SK-N-SH treated with all-trans-retinoic acid at 6 μM for 48 hours (cell line): ENCODE measurements around the gene FCHSD2.

ENCODE experiments used
- ATAC-seq: fragments of 200-7000 bp; cut with Tn5 transposase; 3 replicates; pipeline ENCODE4 v1.9.1; 2020; ENCODE audit warnings: mild to moderate bottlenecking, moderate library complexity
- ARNTL ChIP-seq: fragments of 450-650 bp; formaldehyde crosslinking; IDR thresholded peaks from 2 replicates; pipeline ENCODE4 v1.5.0; 2020; ENCODE audit warnings: low read depth, mild to moderate bottlenecking, moderate library complexity, borderline replicate concordance
- BACH2 ChIP-seq: fragments of 250-450 bp; sonication (Bioruptor Pico); IDR thresholded peaks from 2 replicates; pipeline ENCODE4 v1.9.0; 2021; ENCODE audit warnings: mild to moderate bottlenecking, borderline replicate concordance
- CSDC2 ChIP-seq: fragments of 250-450 bp; sonication (Bioruptor Pico); IDR thresholded peaks from 2 replicates; pipeline ENCODE4 v1.5.0; 2020; ENCODE audit warnings: mild to moderate bottlenecking, moderate library complexity
- ESRRG ChIP-seq: fragments of 250-450 bp; sonication (Bioruptor Pico); IDR thresholded peaks from 2 replicates; pipeline ENCODE4 v1.6.1; 2021; ENCODE audit warnings: mild to moderate bottlenecking
- GLIS3 ChIP-seq: fragments of 250-450 bp; sonication (Bioruptor Pico); IDR thresholded peaks from 2 replicates; pipeline ENCODE4 v1.5.0; 2020; ENCODE audit warnings: mild to moderate bottlenecking, moderate library complexity
- ISL1 ChIP-seq: fragments of 250-450 bp; sonication (Bioruptor Pico); IDR thresholded peaks from 2 replicates; pipeline ENCODE4 v2.1.2; 2022; ENCODE audit warnings: mild to moderate bottlenecking, moderate library complexity
- OSR1 ChIP-seq: fragments of 250-450 bp; sonication (Bioruptor Pico); IDR thresholded peaks from 2 replicates; pipeline ENCODE4 v1.8.0; 2022; ENCODE audit warnings: moderate library complexity, mild to moderate bottlenecking, inconsistent platforms
- POU6F1 ChIP-seq: fragments of 250-450 bp; sonication (Bioruptor Pico); IDR thresholded peaks from 2 replicates; pipeline ENCODE4 v1.8.0; 2021; ENCODE audit warnings: low read depth, mild to moderate bottlenecking, moderate library complexity, borderline replicate concordance
- PPARA ChIP-seq: fragments of 250-450 bp; sonication (Bioruptor Pico); IDR thresholded peaks from 2 replicates; pipeline ENCODE4 v1.5.0; 2020; ENCODE audit warnings: mild to moderate bottlenecking, borderline replicate concordance
- RARB ChIP-seq: fragments of 250-450 bp; sonication (Bioruptor Pico); IDR thresholded peaks from 2 replicates; pipeline ENCODE4 v1.8.0; 2021; ENCODE audit warnings: mild to moderate bottlenecking, moderate library complexity
- SNAI2 ChIP-seq: fragments of 250-450 bp; sonication (Bioruptor Pico); IDR thresholded peaks from 2 replicates; pipeline ENCODE4 v1.5.0; 2020; ENCODE audit warnings: mild to moderate bottlenecking, moderate library complexity
- TCF4 ChIP-seq: fragments of 250-450 bp; sonication (Bioruptor Pico); IDR thresholded peaks from 2 replicates; pipeline ENCODE4 v1.8.0; 2021; ENCODE audit warnings: mild to moderate bottlenecking, moderate library complexity, borderline replicate concordance
- TOX ChIP-seq: fragments of 250-450 bp; sonication (Bioruptor Pico); IDR thresholded peaks from 2 replicates; pipeline ENCODE4 v1.8.0; 2021; ENCODE audit warnings: mild to moderate bottlenecking, moderate library complexity, borderline replicate concordance
- ZC3H10 ChIP-seq: fragments of 250-450 bp; sonication (Bioruptor Pico); IDR thresholded peaks from 2 replicates; pipeline ENCODE4 v1.5.1; 2021; ENCODE audit warnings: mild to moderate bottlenecking, moderate library complexity
- ZFP3 ChIP-seq: fragments of 250-450 bp; sonication (Bioruptor Pico); IDR thresholded peaks from 2 replicates; pipeline ENCODE4 v1.5.0; 2020; ENCODE audit warnings: mild to moderate bottlenecking, moderate library complexity
- ZFP30 ChIP-seq: fragments of 450-650 bp; formaldehyde crosslinking; IDR thresholded peaks from 2 replicates; pipeline ENCODE4 v1.5.0; 2022; ENCODE audit warnings: mild to moderate bottlenecking, moderate library complexity
- ZNF70 ChIP-seq: fragments of 450-650 bp; formaldehyde crosslinking; IDR thresholded peaks from 2 replicates; pipeline ENCODE4 v1.5.0; 2020; ENCODE audit warnings: mild to moderate bottlenecking, moderate library complexity
- ZNF8 ChIP-seq: fragments of 450-650 bp; formaldehyde crosslinking; IDR thresholded peaks from 2 replicates; pipeline ENCODE4 v1.5.0; 2020; ENCODE audit warnings: mild to moderate bottlenecking, moderate library complexity
- TF ChIP-seq, protein P1 (sequence below): fragments of 250-450 bp; sonication (Bioruptor Pico); IDR thresholded peaks from 2 replicates; pipeline ENCODE4 v1.5.0; 2020; ENCODE audit warnings: mild to moderate bottlenecking, moderate library complexity
- TF ChIP-seq, protein P2 (sequence below): fragments of 250-450 bp; sonication (Bioruptor Pico); IDR thresholded peaks from 2 replicates; pipeline ENCODE4 v1.5.1; 2021; ENCODE audit warnings: mild to moderate bottlenecking, moderate library complexity
- TF ChIP-seq, protein P3 (sequence below): fragments of 250-450 bp; sonication (Bioruptor Pico); IDR thresholded peaks from 2 replicates; pipeline ENCODE4 v1.8.0; 2020; ENCODE audit warnings: mild to moderate bottlenecking, moderate library complexity, borderline replicate concordance

FCHSD2 gene

GRCh38 chr11:72863916-72864315 lies 278.2 kb downstream of the FCHSD2 start (continued):
- TF ChIP-seq, protein P1, sequence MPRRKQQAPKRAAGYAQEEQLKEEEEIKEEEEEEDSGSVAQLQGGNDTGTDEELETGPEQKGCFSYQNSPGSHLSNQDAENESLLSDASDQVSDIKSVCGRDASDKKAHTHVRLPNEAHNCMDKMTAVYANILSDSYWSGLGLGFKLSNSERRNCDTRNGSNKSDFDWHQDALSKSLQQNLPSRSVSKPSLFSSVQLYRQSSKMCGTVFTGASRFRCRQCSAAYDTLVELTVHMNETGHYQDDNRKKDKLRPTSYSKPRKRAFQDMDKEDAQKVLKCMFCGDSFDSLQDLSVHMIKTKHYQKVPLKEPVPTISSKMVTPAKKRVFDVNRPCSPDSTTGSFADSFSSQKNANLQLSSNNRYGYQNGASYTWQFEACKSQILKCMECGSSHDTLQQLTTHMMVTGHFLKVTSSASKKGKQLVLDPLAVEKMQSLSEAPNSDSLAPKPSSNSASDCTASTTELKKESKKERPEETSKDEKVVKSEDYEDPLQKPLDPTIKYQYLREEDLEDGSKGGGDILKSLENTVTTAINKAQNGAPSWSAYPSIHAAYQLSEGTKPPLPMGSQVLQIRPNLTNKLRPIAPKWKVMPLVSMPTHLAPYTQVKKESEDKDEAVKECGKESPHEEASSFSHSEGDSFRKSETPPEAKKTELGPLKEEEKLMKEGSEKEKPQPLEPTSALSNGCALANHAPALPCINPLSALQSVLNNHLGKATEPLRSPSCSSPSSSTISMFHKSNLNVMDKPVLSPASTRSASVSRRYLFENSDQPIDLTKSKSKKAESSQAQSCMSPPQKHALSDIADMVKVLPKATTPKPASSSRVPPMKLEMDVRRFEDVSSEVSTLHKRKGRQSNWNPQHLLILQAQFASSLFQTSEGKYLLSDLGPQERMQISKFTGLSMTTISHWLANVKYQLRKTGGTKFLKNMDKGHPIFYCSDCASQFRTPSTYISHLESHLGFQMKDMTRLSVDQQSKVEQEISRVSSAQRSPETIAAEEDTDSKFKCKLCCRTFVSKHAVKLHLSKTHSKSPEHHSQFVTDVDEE (CRISPR knock-in tag): no peak
- no peak for TF ChIP-seq SNAI2
- TF ChIP-seq ZFP3 (CRISPR knock-in tag): no peak
- TF ChIP-seq, protein P2, sequence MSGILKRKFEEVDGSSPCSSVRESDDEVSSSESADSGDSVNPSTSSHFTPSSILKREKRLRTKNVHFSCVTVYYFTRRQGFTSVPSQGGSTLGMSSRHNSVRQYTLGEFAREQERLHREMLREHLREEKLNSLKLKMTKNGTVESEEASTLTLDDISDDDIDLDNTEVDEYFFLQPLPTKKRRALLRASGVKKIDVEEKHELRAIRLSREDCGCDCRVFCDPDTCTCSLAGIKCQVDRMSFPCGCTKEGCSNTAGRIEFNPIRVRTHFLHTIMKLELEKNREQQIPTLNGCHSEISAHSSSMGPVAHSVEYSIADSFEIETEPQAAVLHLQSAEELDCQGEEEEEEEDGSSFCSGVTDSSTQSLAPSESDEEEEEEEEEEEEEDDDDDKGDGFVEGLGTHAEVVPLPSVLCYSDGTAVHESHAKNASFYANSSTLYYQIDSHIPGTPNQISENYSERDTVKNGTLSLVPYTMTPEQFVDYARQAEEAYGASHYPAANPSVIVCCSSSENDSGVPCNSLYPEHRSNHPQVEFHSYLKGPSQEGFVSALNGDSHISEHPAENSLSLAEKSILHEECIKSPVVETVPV: no peak
- TF ChIP-seq, all 23 proteins: peak for 0

DNA sequence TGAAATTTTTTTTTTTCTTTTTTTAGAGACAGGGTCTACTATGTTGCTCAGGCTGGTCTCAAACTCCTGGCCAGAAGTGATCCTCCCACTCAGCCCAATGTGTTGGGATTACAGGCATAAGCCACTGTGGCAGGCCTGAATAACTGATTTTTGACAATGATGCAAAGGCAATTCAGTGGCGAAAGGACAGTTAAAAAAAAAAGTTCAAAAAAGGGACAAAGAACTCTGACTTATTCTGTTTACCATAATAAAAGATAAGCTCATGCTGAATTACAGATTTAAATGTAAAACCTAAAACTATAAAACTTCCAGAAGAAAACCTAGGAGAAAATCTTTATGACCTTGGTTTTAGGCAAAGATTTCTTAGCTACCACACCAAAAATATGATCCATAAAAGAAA lies 279.0 kb downstream of the FCHSD2 start:
- no peak for TF ChIP-seq ZNF70 (CRISPR knock-in tag)
- no peak for TF ChIP-seq ZFP30 (CRISPR knock-in tag)
- TF ChIP-seq, protein P1 (CRISPR knock-in tag): no peak
- TF ChIP-seq ISL1 (CRISPR knock-in tag): no peak
- TF ChIP-seq BACH2 (CRISPR knock-in tag): no peak
- TF ChIP-seq TCF4 (CRISPR knock-in tag): no peak
- TF ChIP-seq ESRRG (CRISPR knock-in tag): no peak
- TF ChIP-seq RARB: no peak
- TF ChIP-seq CSDC2 (CRISPR knock-in tag): no peak
- TF ChIP-seq GLIS3 (CRISPR knock-in tag): no peak
- TF ChIP-seq TOX: no peak
- no peak for TF ChIP-seq OSR1
- TF ChIP-seq SNAI2: no peak
- no peak for TF ChIP-seq POU6F1
- TF ChIP-seq, protein P3, sequence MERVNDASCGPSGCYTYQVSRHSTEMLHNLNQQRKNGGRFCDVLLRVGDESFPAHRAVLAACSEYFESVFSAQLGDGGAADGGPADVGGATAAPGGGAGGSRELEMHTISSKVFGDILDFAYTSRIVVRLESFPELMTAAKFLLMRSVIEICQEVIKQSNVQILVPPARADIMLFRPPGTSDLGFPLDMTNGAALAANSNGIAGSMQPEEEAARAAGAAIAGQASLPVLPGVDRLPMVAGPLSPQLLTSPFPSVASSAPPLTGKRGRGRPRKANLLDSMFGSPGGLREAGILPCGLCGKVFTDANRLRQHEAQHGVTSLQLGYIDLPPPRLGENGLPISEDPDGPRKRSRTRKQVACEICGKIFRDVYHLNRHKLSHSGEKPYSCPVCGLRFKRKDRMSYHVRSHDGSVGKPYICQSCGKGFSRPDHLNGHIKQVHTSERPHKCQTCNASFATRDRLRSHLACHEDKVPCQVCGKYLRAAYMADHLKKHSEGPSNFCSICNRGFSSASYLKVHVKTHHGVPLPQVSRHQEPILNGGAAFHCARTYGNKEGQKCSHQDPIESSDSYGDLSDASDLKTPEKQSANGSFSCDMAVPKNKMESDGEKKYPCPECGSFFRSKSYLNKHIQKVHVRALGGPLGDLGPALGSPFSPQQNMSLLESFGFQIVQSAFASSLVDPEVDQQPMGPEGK: no peak
- TF ChIP-seq PPARA (CRISPR knock-in tag): no peak
- TF ChIP-seq, protein P2: no peak
- TF ChIP-seq ZNF8: no peak
- TF ChIP-seq ZC3H10 (CRISPR knock-in tag): no peak
- ATAC-seq: no peak

GRCh38 chr11:72860592-72860991 lies 281.5 kb downstream of the FCHSD2 start:
- ATAC-seq: no peak

More at GRCh38 chr11:72860592-72860991, 281.5 kb downstream of the FCHSD2 start:
- TF ChIP-seq BACH2 (CRISPR knock-in tag) (no peak), ESRRG (CRISPR knock-in tag) (no peak), POU6F1 (no peak), TOX (no peak), ARNTL (no peak), RARB (no peak)
